Colonic mucosa (tissue), 4 donors: ENCODE data around the gene GABBR1. TPM values are rescaled to one million over a fixed set of nuclear protein-coding genes. Genes with fewer than 3 reads are reported as not detected.

ENCODE experiments used
- DNase-seq: peaks from one replicate; pipeline ENCODE4 v3.0.0-alpha.2; 2020
- H3K27ac ChIP-seq: fragments of 200-600 bp; one replicate; pipeline ENCODE4 v1.8.0; 2021
- H3K27me3 ChIP-seq: fragments of 200-600 bp; one replicate; pipeline ENCODE4 v1.8.0; 2021
- H3K36me3 ChIP-seq: fragments of 200-600 bp; one replicate; pipeline ENCODE4 v1.8.0; 2021
- H3K4me1 ChIP-seq: fragments of 200-600 bp; one replicate; pipeline ENCODE4 v1.8.0; 2021; ENCODE audit warnings: mild to moderate bottlenecking
- H3K4me3 ChIP-seq: fragments of 200-600 bp; one replicate; pipeline ENCODE4 v1.8.0; 2021
- H3K9ac ChIP-seq, 2 donors: one replicate each; pipeline ENCODE4 v1.7.0; 2013; ENCODE audit warnings: control low read depth in 2 of 2, low read depth in 2 of 2, low read length in 2 of 2
- H3K9me3 ChIP-seq: fragments of 200-600 bp; one replicate; pipeline ENCODE4 v1.8.0; 2021
- intact Hi-C: fragments of 100-400 bp; cut with DNase I; formaldehyde crosslinking; loops from one replicate; pipeline ENCODE4 v1.14.1; 2022
- total RNA-seq, 2 donors: library from RNA; stranded (reverse); fragmentation: NEBNext Ultra II Directional in 1 of 2; extraction: Animal tissue kit (Norgen Biotek cat#: 25700) in 1 of 2; gene quantifications; one replicate each; pipeline ENCODE4 v1.2.1, GENCODE V29; 2021
- TF ChIP-seq, protein P1 (sequence below): fragments of 200-600 bp; IDR thresholded peaks from one replicate; pipeline ENCODE4 v1.8.0; 2022; ENCODE audit warnings: antibody characterized with exemption, mild to moderate bottlenecking
- donor health status: healthy.
- donor health status: DM: no; HTN: no; CAD: no.
- donor health status: DM: no; HTN: no; CAD: no.

Gene GABBR1
- total RNA-seq, 2 donors from 2014 or later = 15.5 to 18.6 TPM

- Histone ChIP-seq H3K4me1 (no peaks in the 10 kb centered on the region), H3K9ac (no peak overlapping the region), H3K27ac (no peak overlapping the region), H3K9me3 (no peaks in the 10 kb centered on the region), H3K4me3 (no peak overlapping the region), H3K27me3 (no peaks in the 10 kb centered on the region), H3K36me3 (no peaks in the 10 kb centered on the region)
- intact Hi-C loops = no loop called here
- DNase-seq = no peak
- TF ChIP-seq, protein P1, sequence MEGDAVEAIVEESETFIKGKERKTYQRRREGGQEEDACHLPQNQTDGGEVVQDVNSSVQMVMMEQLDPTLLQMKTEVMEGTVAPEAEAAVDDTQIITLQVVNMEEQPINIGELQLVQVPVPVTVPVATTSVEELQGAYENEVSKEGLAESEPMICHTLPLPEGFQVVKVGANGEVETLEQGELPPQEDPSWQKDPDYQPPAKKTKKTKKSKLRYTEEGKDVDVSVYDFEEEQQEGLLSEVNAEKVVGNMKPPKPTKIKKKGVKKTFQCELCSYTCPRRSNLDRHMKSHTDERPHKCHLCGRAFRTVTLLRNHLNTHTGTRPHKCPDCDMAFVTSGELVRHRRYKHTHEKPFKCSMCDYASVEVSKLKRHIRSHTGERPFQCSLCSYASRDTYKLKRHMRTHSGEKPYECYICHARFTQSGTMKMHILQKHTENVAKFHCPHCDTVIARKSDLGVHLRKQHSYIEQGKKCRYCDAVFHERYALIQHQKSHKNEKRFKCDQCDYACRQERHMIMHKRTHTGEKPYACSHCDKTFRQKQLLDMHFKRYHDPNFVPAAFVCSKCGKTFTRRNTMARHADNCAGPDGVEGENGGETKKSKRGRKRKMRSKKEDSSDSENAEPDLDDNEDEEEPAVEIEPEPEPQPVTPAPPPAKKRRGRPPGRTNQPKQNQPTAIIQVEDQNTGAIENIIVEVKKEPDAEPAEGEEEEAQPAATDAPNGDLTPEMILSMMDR = no peak
These were observed 108.9 kb downstream of the GABBR1 start for GRCh38 chr6:29524044-29524443.

DNA sequence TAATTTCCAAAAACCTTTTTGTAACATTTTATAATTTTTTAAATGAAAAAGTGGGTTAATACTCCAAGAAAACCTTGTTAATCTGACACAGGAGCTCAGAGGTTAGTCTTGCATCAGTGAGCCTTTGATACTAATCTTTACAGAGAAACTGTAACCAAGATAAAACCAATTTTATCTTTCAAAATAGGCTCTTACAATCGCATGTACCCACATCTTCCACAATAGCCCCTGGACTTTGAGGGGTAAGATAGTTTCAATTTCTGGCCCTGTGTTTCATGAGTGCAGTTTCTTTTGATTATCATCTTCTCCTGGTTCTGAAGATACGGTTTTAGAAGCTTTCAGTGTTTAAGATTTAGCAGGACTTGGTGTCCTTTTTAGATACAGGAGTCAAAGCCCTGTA is 110.8 kb downstream of the GABBR1 start:
- Histone ChIP-seq H3K9ac (no peak overlapping the region), H3K27me3 (no peaks in the 10 kb centered on the region), H3K4me3 (no peak overlapping the region), H3K4me1 (no peaks in the 10 kb centered on the region), H3K36me3 (no peaks in the 10 kb centered on the region), H3K27ac (no peak overlapping the region), H3K9me3 (no peaks in the 10 kb centered on the region)
- TF ChIP-seq, protein P1 = no peak
- no peak for DNase-seq
- intact Hi-C loops = no loop called here

GRCh38 chr6:29521006-29521680 is 111.8 kb downstream of the GABBR1 start:
- intact Hi-C loops = no loop called here
- H3K27ac ChIP-seq = no peak overlapping the region
- TF ChIP-seq, protein P1 = no peak
- H3K9ac ChIP-seq = no peak overlapping the region
- H3K36me3 ChIP-seq = no peaks in the 10 kb centered on the region
- H3K27me3 ChIP-seq = no peaks in the 10 kb centered on the region
- H3K9me3 ChIP-seq = no peaks in the 10 kb centered on the region
- H3K4me3 ChIP-seq = no peak overlapping the region
- peak; percentile 7 for DNase-seq
- no peaks in the 10 kb centered on the region for H3K4me1 ChIP-seq

GRCh38 chr6:29520232-29520631 is 112.8 kb downstream of the GABBR1 start:
- Histone ChIP-seq H3K27me3 (no peaks in the 10 kb centered on the region), H3K9me3 (no peaks in the 10 kb centered on the region), H3K4me1 (no peaks in the 10 kb centered on the region), H3K4me3 (no peak overlapping the region), H3K27ac (no peak overlapping the region), H3K9ac (no peak overlapping the region), H3K36me3 (no peaks in the 10 kb centered on the region)
- intact Hi-C loops = no loop called here
- TF ChIP-seq, protein P1 = no peak
- DNase-seq = no peak

- no peaks in the 10 kb centered on the region for H3K4me1 ChIP-seq
- H3K9ac ChIP-seq = no peak overlapping the region
- DNase-seq = no peak
- intact Hi-C loops = no loop called here
- no peaks in the 10 kb centered on the region for H3K27me3 ChIP-seq
- H3K27ac ChIP-seq = no peak overlapping the region
- H3K4me3 ChIP-seq = no peak overlapping the region
- TF ChIP-seq, protein P1 = no peak
- no peaks in the 10 kb centered on the region for H3K36me3 ChIP-seq
- H3K9me3 ChIP-seq = no peaks in the 10 kb centered on the region
These were observed 113.5 kb downstream of the GABBR1 start for GRCh38 chr6:29519291-29520010.
